GM12872 (cell line): ENCODE data around the gene MAP2K3.

Source experiments
- CTCF ChIP-seq: IDR thresholded peaks from 3 replicates; pipeline ENCODE4 v1.5.1; 2011; ENCODE audit warnings: low read depth, mild to moderate bottlenecking, low read length, moderate library complexity; ENCODE audit not compliant: insufficient read depth

Gene MAP2K3

GRCh38 chr17:21284319-21285163 lies at the start of gene MAP2K3:
TSS of gene MAP2K3 (plus strand) at chr17:21284711. CDS start at chr17:21284921, 210 bp downstream.
- TF ChIP-seq CTCF = no peak

- no peak for TF ChIP-seq CTCF
These were observed 48.6 kb upstream of the MAP2K3 start for GRCh38 chr17:21235921-21236320.

GRCh38 chr17:21239680-21240368 lies 44.7 kb upstream of the MAP2K3 start:
- TF ChIP-seq CTCF = peak; percentile 69

GRCh38 chr17:21240369-21241055 lies 44.0 kb upstream of the MAP2K3 start:
- no peak for TF ChIP-seq CTCF

- no peak for TF ChIP-seq CTCF
These were observed 42.9 kb upstream of the MAP2K3 start for GRCh38 chr17:21241564-21241963.

- no peak for TF ChIP-seq CTCF
These were observed 42.3 kb upstream of the MAP2K3 start for GRCh38 chr17:21242026-21242697.
